ENCODE data around the gene GNS. TPM values are rescaled to one million over a fixed set of nuclear protein-coding genes. Genes with fewer than 3 reads are reported as not detected.

The GNS gene
- polyA plus RNA-seq, 2 of the 4 experiments (the other 2 are of a cell fraction): 54.3 to 109 TPM

- TF ChIP-seq USF2 (IDR thresholded peaks at IDR 0.05): no peak
- TF ChIP-seq HOXB13 (CRISPR knock-in tag; IDR thresholded peaks at IDR 0.05; ENCODE audit: low read depth): no peak
- no peak for TF ChIP-seq BHLHE40 (IDR thresholded peaks at IDR 0.05; ENCODE audit: low read depth, low read length)
- TF ChIP-seq ESRRA (IDR thresholded peaks at IDR 0.05; ENCODE audit: borderline replicate concordance, low read length): no peak
- TF ChIP-seq EHMT2 (IDR thresholded peaks at IDR 0.05; ENCODE audit: low read depth): no peak
- TF ChIP-seq RNF2 (IDR thresholded peaks at IDR 0.05; ENCODE audit: borderline replicate concordance, low read depth): no peak
- TF ChIP-seq ZC3H11A (IDR thresholded peaks at IDR 0.05): no peak
- TF ChIP-seq SREBF2 (IDR thresholded peaks at IDR 0.05): no peak
- TF ChIP-seq CEBPB (IDR thresholded peaks at IDR 0.05): no peak
- TF ChIP-seq RCOR1 (IDR thresholded peaks at IDR 0.05; ENCODE audit: low read depth, low read length): no peak
- TF ChIP-seq ZSCAN20 (CRISPR knock-in tag; IDR thresholded peaks at IDR 0.05): no peak
- no peak for TF ChIP-seq JUN (IDR thresholded peaks at IDR 0.05)
- TF ChIP-seq, protein P1, sequence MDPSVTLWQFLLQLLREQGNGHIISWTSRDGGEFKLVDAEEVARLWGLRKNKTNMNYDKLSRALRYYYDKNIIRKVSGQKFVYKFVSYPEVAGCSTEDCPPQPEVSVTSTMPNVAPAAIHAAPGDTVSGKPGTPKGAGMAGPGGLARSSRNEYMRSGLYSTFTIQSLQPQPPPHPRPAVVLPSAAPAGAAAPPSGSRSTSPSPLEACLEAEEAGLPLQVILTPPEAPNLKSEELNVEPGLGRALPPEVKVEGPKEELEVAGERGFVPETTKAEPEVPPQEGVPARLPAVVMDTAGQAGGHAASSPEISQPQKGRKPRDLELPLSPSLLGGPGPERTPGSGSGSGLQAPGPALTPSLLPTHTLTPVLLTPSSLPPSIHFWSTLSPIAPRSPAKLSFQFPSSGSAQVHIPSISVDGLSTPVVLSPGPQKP (IDR thresholded peaks at IDR 0.05; ENCODE audit: low read depth, low read length): no peak
- no peak for TF ChIP-seq FOSB (CRISPR knock-in tag; IDR thresholded peaks at IDR 0.05)
- TF ChIP-seq, protein P2, sequence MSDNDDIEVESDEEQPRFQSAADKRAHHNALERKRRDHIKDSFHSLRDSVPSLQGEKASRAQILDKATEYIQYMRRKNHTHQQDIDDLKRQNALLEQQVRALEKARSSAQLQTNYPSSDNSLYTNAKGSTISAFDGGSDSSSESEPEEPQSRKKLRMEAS (IDR thresholded peaks at IDR 0.05): no peak
- no peak for TF ChIP-seq REST (IDR thresholded peaks at IDR 0.05)
- TF ChIP-seq POLR2AphosphoS2 (conservative IDR thresholded peaks at IDR 0.05; ENCODE audit: low read length): no peak
- TF ChIP-seq MYC (IDR thresholded peaks at IDR 0.05; ENCODE audit: borderline replicate concordance, low read length): no peak
- no peak for TF ChIP-seq RAD21 (conservative IDR thresholded peaks at IDR 0.05 in 1 of 2, IDR thresholded peaks at IDR 0.05 in 1 of 2)
- TF ChIP-seq CHD4 (IDR thresholded peaks at IDR 0.05; ENCODE audit: borderline replicate concordance): no peak
- FAIRE-seq: no peak
Measured at GRCh38 chr12:64706306-64706705, 52.9 kb downstream of the GNS start.

DNA sequence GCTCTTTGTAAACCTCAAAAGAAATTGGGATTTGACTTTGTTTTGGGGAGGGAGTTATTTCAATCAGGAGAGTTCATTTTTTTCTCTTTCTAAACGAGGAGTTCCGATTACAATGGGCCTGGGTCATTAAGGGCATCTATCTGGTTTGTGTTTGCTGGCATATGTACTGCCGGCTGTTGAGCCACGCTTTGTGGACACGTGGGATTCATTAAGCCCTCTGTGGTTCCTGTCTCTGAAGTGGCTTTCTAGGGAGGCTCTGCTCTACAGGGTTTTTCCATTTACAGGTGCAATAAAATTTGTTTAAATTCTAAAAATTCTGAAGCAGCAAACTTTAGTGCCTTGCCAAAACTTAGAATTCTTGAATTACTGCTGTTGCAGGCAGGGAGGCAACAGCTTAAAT is 57.9 kb downstream of the GNS start:
- CTCF ChIA-PET: interaction anchor here (0.8 to 2.7 kb wide), 4 partner anchors 10 to 153 kb away, joined by 3 to 23 read pairs (median 5); no protein-coding TSS in a partner anchor
- POLR2A ChIA-PET: no interaction called here
- no peaks in the 10 kb centered on the region for H3K9me3 ChIP-seq
- DNase-seq (ENCODE audit: low read depth in 1 of 2, low spot score in 1 of 2): no peak
- 94% methylated on average over 5 of the region's 5 CpGs for WGBS (ENCODE audit: missing lambda C conversion rate)
- H3K4me1 ChIP-seq: peaks cover 4% of the 10 kb centered on the region
- H3K27ac ChIP-seq: no peak overlapping the region
- no peak overlapping the region for H3K4me3 ChIP-seq
- ATAC-seq: no peak
- no peak for FAIRE-seq
- no peak overlapping the region for H3K4me2 ChIP-seq
- TF ChIP-seq RARB (CRISPR knock-in tag; IDR thresholded peaks at IDR 0.05): no peak
- no peak for TF ChIP-seq FOSL2 (IDR thresholded peaks at IDR 0.05)
- no peak for TF ChIP-seq FOSL2 (CRISPR knock-in tag; IDR thresholded peaks at IDR 0.05)
- TF ChIP-seq CEBPB (IDR thresholded peaks at IDR 0.05): no peak
- TF ChIP-seq KDM1A (IDR thresholded peaks at IDR 0.05; ENCODE audit: low read depth): no peak
- TF ChIP-seq EHF (CRISPR knock-in tag; IDR thresholded peaks at IDR 0.05): no peak
- no peak for TF ChIP-seq POLR2AphosphoS2 (conservative IDR thresholded peaks at IDR 0.05; ENCODE audit: low read length)
- TF ChIP-seq MAZ (IDR thresholded peaks at IDR 0.05; ENCODE audit: borderline replicate concordance, low read depth, low read length): no peak
- TF ChIP-seq ESRRA (IDR thresholded peaks at IDR 0.05; ENCODE audit: borderline replicate concordance, low read length): no peak
- no peak for TF ChIP-seq CTCF (IDR thresholded peaks at IDR 0.05)
- TF ChIP-seq, protein P2 (IDR thresholded peaks at IDR 0.05): no peak
- no peak for TF ChIP-seq JUNB (IDR thresholded peaks at IDR 0.05)
- TF ChIP-seq RFX5 (IDR thresholded peaks at IDR 0.05): no peak
- TF ChIP-seq RNF2 (IDR thresholded peaks at IDR 0.05; ENCODE audit: borderline replicate concordance, low read depth): no peak
- TF ChIP-seq ZNF302 (CRISPR knock-in tag; IDR thresholded peaks at IDR 0.05): no peak
- no peak for TF ChIP-seq RCOR1 (IDR thresholded peaks at IDR 0.05; ENCODE audit: low read depth, low read length)
- TF ChIP-seq CHD4 (IDR thresholded peaks at IDR 0.05; ENCODE audit: borderline replicate concordance): no peak

More at GRCh38 chr12:64706306-64706705, 52.9 kb downstream of the GNS start:
- POLR2A ChIA-PET: no interaction called here
- no peak overlapping the region for H3K4me2 ChIP-seq
- H3K4me1 ChIP-seq: no peaks in the 10 kb centered on the region
- 42% methylated on average over 3 of the region's 3 CpGs for WGBS (ENCODE audit: missing lambda C conversion rate)
- CTCF ChIA-PET: interaction anchor here (1.5 to 6.2 kb wide), 3 partner anchors 10 to 157 kb away, joined by 3 to 45 read pairs (median 19); no protein-coding TSS in a partner anchor
- H3K9me3 ChIP-seq: no peaks in the 10 kb centered on the region
- ATAC-seq (peak; percentile 42 to 46; a peak in 4 of 6 replicates), DNase-seq (ENCODE audit: low read depth in 1 of 2, low spot score in 1 of 2) (no peak)
- no peak overlapping the region for H3K27ac ChIP-seq
- no peak overlapping the region for H3K4me3 ChIP-seq

Measured in A549 (cell line).